Loucy (cell line): ENCODE results near the gene TCTN3.

Experiments
- H2AFZ ChIP-seq: fragments of 200-600 bp; sonication (generic); 2 replicates; pipeline ENCODE4 v1.6.0; 2016; ENCODE audit warnings: antibody characterized with exemption, mild to moderate bottlenecking, low read length, moderate library complexity
- H3F3A ChIP-seq: fragments of 200-600 bp; 2 replicates; pipeline ENCODE4 v1.6.0; 2016; ENCODE audit warnings: antibody characterized with exemption, low read depth, mild to moderate bottlenecking
- H3K27me3 ChIP-seq: fragments of 200-600 bp; sonication (generic); 2 replicates; pipeline ENCODE4 v1.6.1; 2014; ENCODE audit warnings: low read length, mild to moderate bottlenecking; ENCODE audit not compliant: insufficient read depth, poor library complexity, severe bottlenecking
- H3K36me3 ChIP-seq: fragments of 200-600 bp; sonication (generic); 2 replicates; pipeline ENCODE4 v1.6.1; 2016; ENCODE audit warnings: low read length; ENCODE audit not compliant: insufficient read depth
- H3K4me1 ChIP-seq: fragments of 200-600 bp; sonication (generic); 2 replicates; pipeline ENCODE4 v1.5.1; 2014; ENCODE audit warnings: low read length, mild to moderate bottlenecking; ENCODE audit not compliant: insufficient read depth, poor library complexity, severe bottlenecking
- H3K4me2 ChIP-seq: fragments of 200-600 bp; sonication (generic); 2 replicates; pipeline ENCODE4 v1.6.0; 2014; ENCODE audit warnings: antibody characterized with exemption, low read length, low read depth, mild to moderate bottlenecking; ENCODE audit not compliant: poor library complexity, severe bottlenecking
- H3K4me3 ChIP-seq: fragments of 200-600 bp; sonication (generic); 2 replicates; pipeline ENCODE4 v1.5.1; 2014; ENCODE audit warnings: low read length, mild to moderate bottlenecking, mixed read lengths; ENCODE audit not compliant: poor library complexity, severe bottlenecking
- H3K79me2 ChIP-seq: fragments of 200-600 bp; sonication (generic); 2 replicates; pipeline ENCODE4 v1.6.1; 2014; ENCODE audit warnings: low read length; ENCODE audit not compliant: insufficient read depth
- H3K9ac ChIP-seq: fragments of 200-600 bp; sonication (generic); 2 replicates; pipeline ENCODE4 v1.6.0; 2014; ENCODE audit warnings: mild to moderate bottlenecking, low read depth, low read length, moderate library complexity; ENCODE audit not compliant: poor library complexity, severe bottlenecking
- H3K9me2 ChIP-seq: fragments of 200-600 bp; sonication (generic); replicated peaks from 2 replicates; pipeline ENCODE4 v1.6.1; 2016; ENCODE audit warnings: low read depth, low read length, mixed read lengths
- H3K9me3 ChIP-seq: fragments of 200-600 bp; sonication (generic); 2 replicates; pipeline ENCODE4 v1.6.1; 2014; ENCODE audit warnings: mild to moderate bottlenecking, antibody characterized with exemption, low read length, low read depth; ENCODE audit not compliant: insufficient read depth
- H4K20me1 ChIP-seq: fragments of 200-600 bp; sonication (generic); 2 replicates; pipeline ENCODE4 v1.6.0; 2014; ENCODE audit warnings: antibody characterized with exemption, low read length, mild to moderate bottlenecking; ENCODE audit not compliant: insufficient read depth, poor library complexity, severe bottlenecking
- CTCF ChIP-seq: fragments of 200-600 bp; sonication (generic); conservative IDR thresholded peaks from 2 replicates; pipeline ENCODE4 v1.5.1; 2014; ENCODE audit warnings: mild to moderate bottlenecking, antibody characterized with exemption, low read length
- EZH2phosphoT487 ChIP-seq: fragments of 200-600 bp; IDR thresholded peaks from 2 replicates; pipeline ENCODE4 v1.6.1; 2018; ENCODE audit warnings: antibody characterized with exemption, mild to moderate bottlenecking, moderate library complexity, borderline replicate concordance

Gene TCTN3

GRCh38 chr10:95661818-95662217, 31.9 kb downstream of the TCTN3 start:
- H3K4me1 ChIP-seq = peaks cover 4% of the 10 kb centered on the region
- no peak for TF ChIP-seq EZH2phosphoT487
- TF ChIP-seq CTCF = no peak
- H3K4me2 ChIP-seq = no peak overlapping the region

GRCh38 chr10:95660283-95660682, 33.4 kb downstream of the TCTN3 start:
- peaks cover 3% of the 10 kb centered on the region for H4K20me1 ChIP-seq
- H3K9ac ChIP-seq = no peak overlapping the region
- H3K27me3 ChIP-seq = no peaks in the 10 kb centered on the region
- H3K9me3 ChIP-seq = no peaks in the 10 kb centered on the region
- peaks cover 8% of the 10 kb centered on the region for H3K4me1 ChIP-seq
- H3K36me3 ChIP-seq = peaks cover 4% of the 10 kb centered on the region; the same call in 1 of the 2 replicates
- H3K9me2 ChIP-seq = no peaks in the 10 kb centered on the region
- TF ChIP-seq CTCF = no peak
- TF ChIP-seq EZH2phosphoT487 = no peak
- no peak overlapping the region for H3K4me3 ChIP-seq
- H3K79me2 ChIP-seq = peaks cover 12% of the 10 kb centered on the region
- no peaks in the 10 kb centered on the region for H3F3A ChIP-seq
- H3K4me2 ChIP-seq = no peak overlapping the region
- H2AFZ ChIP-seq = no peak overlapping the region

More at GRCh38 chr10:95661818-95662217, 31.9 kb downstream of the TCTN3 start:
- no peaks in the 10 kb centered on the region for H3K79me2 ChIP-seq
- H3K36me3 ChIP-seq = peaks cover 4% of the 10 kb centered on the region; the same call in 1 of the 2 replicates
- H3K9me2 ChIP-seq = no peaks in the 10 kb centered on the region
- H3F3A ChIP-seq = no peaks in the 10 kb centered on the region
- H2AFZ ChIP-seq = no peak overlapping the region
- H3K27me3 ChIP-seq = no peaks in the 10 kb centered on the region
- no peak overlapping the region for H3K4me3 ChIP-seq
- H3K9ac ChIP-seq = no peak overlapping the region
- H3K9me3 ChIP-seq = no peaks in the 10 kb centered on the region
- H4K20me1 ChIP-seq = no peaks in the 10 kb centered on the region

- no peaks in the 10 kb centered on the region for H3K27me3 ChIP-seq
- peak overlapping the region; percentile 88 for H3K9ac ChIP-seq
- H3K36me3 ChIP-seq = peaks cover 10% of the 10 kb centered on the region; the same call in 1 of the 2 replicates
- H2AFZ ChIP-seq = peak overlapping the region; percentile 99
- H4K20me1 ChIP-seq = peaks cover 9% of the 10 kb centered on the region
- peak overlapping the region; percentile 94 for H3K4me2 ChIP-seq
- no peaks in the 10 kb centered on the region for H3K9me3 ChIP-seq
- no peaks in the 10 kb centered on the region for H3F3A ChIP-seq
- no peak for TF ChIP-seq EZH2phosphoT487
- TF ChIP-seq CTCF = no peak
- H3K4me1 ChIP-seq = peaks cover 28% of the 10 kb centered on the region
- H3K4me3 ChIP-seq = peak overlapping the region; percentile 93
- H3K9me2 ChIP-seq = no peaks in the 10 kb centered on the region
- H3K79me2 ChIP-seq = peaks cover 39% of the 10 kb centered on the region
These were observed 36.5 kb downstream of the TCTN3 start for GRCh38 chr10:95657250-95657649.
